Transverse colon (tissue), 4 donors: ENCODE results near the gene UNC45A. TPM values are rescaled to one million over a fixed set of nuclear protein-coding genes. Genes with fewer than 3 reads are reported as not detected.

Experiments
- DNase-seq: peaks from one replicate; pipeline ENCODE4 v3.0.0-alpha.2; 2019
- H3K27ac ChIP-seq, 4 donors: fragments of 200-600 bp; sonication (generic); 2 replicates each; pipeline ENCODE4 v1.5.1; 2016 to 2018; ENCODE audit warnings: inconsistent platforms in 4 of 4
- H3K27me3 ChIP-seq: fragments of 200-600 bp; sonication (generic); 2 replicates; pipeline ENCODE4 v1.5.1; 2017; ENCODE audit warnings: inconsistent platforms
- H3K36me3 ChIP-seq, 4 donors: fragments of 200-600 bp; sonication (generic); 2 replicates each; pipeline ENCODE4 v1.5.1; 2017 to 2019; ENCODE audit warnings: inconsistent platforms in 4 of 4
- H3K4me1 ChIP-seq, 4 donors: fragments of 200-600 bp; sonication (generic); 2 replicates each; pipeline ENCODE4 v1.5.1; 2017 to 2020; ENCODE audit warnings: inconsistent platforms in 4 of 4
- H3K4me3 ChIP-seq, 4 donors: fragments of 200-600 bp; sonication (generic); 1 replicate in 1 of 4; 2 replicates in 3 of 4; pipeline versions ENCODE4 v1.5.1 to v1.6.1; 2017 to 2019; ENCODE audit warnings: inconsistent platforms in 4 of 4
- H3K9me3 ChIP-seq, 2 donors: fragments of 200-600 bp; sonication (generic); 2 replicates each; pipeline ENCODE4 v1.5.1; 2017 to 2019; ENCODE audit warnings: inconsistent platforms in 2 of 2
- EP300 ChIP-seq: sonication (generic); formaldehyde crosslinking; IDR thresholded peaks from one replicate; pipeline ENCODE4 v1.6.1; 2017; ENCODE audit warnings: antibody characterized with exemption, low read depth
- POLR2A ChIP-seq: fragments of 450-650 bp; IDR thresholded peaks from one replicate; pipeline ENCODE4 v1.6.1; 2016; ENCODE audit warnings: antibody characterized with exemption, mild to moderate bottlenecking, moderate library complexity
- POLR2AphosphoS5 ChIP-seq, 3 donors: sonication (generic); formaldehyde crosslinking; IDR thresholded peaks; one replicate each; pipeline ENCODE4 v1.6.1; 2016; ENCODE audit warnings: antibody characterized with exemption in 3 of 3
- WGBS, 2 donors: methylation state at CpG; one replicate each; pipeline ENCODE4 v1.1.5; 2018; ENCODE audit warnings: low coverage in 1 of 2; 5-methylcytosine and 5-hydroxymethylcytosine counted together
- in situ Hi-C, 4 donors: fragments of 200-750 bp; cut with MboI; loops; one replicate each; pipeline versions ENCODE4 v1.15.0 to v1.15.1; 2017; ENCODE audit warnings: low sequenced_read_pairs in 3 of 4, low pct_ligation_motif_present in 1 of 4, low pct_unique_long_range_greater_than_20kb in 1 of 4
- intact Hi-C: fragments of 100-400 bp; cut with DNase I; formaldehyde crosslinking; loops from one replicate; pipeline ENCODE4 v1.15.1; 2023; ENCODE audit warnings: low total_unique reads
- total RNA-seq, 4 donors: library from RNA; depleted of rRNA; stranded (reverse); fragments of >200 nt; gene quantifications; one replicate each; pipeline ENCODE4 v1.1.0, GENCODE V29; 2016
- TF ChIP-seq, protein P1 (sequence below), 5 experiments: fragments of 200-600 bp in 3 of 5; fragments of 450-650 bp in 2 of 5; sonication (generic) in 3 of 5; IDR thresholded peaks; 1 replicate in 2 of 5; 2 replicates in 3 of 5; pipeline ENCODE4 v1.5.1; 2016 to 2017; ENCODE audit warnings: antibody characterized with exemption in 5 of 5, inconsistent platforms in 3 of 5, mild to moderate bottlenecking in 2 of 5, moderate library complexity in 1 of 5

Gene UNC45A
- total RNA-seq, 4 donors from 2014 or later = 34.4 to 142 (median 52.9) TPM

DNA sequence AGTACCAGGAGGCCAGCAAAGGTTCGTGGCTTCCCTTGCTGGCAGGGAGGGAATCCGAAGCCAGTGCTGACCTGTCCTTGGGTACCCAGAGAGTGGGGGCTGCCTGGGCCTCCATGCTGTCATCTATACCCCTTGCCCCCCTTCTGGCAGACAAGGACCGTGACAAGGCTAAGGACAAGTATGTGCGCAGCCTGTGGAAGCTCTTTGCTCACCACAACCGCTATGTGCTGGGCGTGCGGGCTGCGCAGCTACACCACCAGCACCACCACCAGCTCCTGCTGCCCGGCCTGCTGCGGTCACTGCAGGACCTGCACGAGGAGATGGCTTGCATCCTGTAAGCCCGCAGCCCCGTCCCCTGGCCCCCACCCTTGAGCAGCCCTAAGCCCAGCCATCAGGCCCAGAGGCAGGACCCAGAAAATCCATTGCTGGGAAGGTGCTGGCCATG, 48.0 kb upstream of the UNC45A start:
- no peaks in the 10 kb centered on the region for H3K36me3 ChIP-seq
- in situ Hi-C loops = loop anchor here (5.0 to 25.0 kb wide), 4 partner anchors 225 to 575 kb away; no protein-coding TSS in a partner anchor

DNA sequence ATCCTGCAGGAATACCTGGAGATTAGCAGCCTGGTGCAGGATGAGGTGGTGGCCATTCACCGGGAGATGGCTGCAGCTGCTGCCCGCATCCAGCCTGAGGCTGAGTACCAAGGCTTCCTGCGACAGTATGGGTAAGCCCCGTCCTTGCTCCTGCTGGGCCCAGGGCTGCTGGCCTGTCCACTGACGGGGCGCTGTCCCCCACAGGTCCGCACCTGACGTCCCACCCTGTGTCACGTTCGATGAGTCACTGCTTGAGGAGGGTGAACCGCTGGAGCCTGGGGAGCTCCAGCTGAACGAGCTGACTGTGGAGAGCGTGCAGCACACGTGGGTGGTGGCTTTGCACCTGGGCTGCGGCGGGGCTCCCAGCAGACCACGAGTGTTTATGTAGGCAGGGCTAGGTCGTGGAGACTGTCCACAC, 45.8 kb upstream of the UNC45A start:
- DNase-seq = no peak
- Histone ChIP-seq H3K36me3 (no peaks in the 10 kb centered on the region), H3K4me3 (no peak overlapping the region), H3K27ac (no peak overlapping the region), H3K4me1 (peaks cover 6 to 20% (median 13%) of the 10 kb centered on the region in 4 donors), H3K9me3 (no peaks in the 10 kb centered on the region), H3K27me3 (no peaks in the 10 kb centered on the region)
- TF ChIP-seq POLR2A (no peak), EP300 (no peak), POLR2AphosphoS5 (IDR thresholded peaks at IDR 0.05) (no peak)
- TF ChIP-seq, protein P1, sequence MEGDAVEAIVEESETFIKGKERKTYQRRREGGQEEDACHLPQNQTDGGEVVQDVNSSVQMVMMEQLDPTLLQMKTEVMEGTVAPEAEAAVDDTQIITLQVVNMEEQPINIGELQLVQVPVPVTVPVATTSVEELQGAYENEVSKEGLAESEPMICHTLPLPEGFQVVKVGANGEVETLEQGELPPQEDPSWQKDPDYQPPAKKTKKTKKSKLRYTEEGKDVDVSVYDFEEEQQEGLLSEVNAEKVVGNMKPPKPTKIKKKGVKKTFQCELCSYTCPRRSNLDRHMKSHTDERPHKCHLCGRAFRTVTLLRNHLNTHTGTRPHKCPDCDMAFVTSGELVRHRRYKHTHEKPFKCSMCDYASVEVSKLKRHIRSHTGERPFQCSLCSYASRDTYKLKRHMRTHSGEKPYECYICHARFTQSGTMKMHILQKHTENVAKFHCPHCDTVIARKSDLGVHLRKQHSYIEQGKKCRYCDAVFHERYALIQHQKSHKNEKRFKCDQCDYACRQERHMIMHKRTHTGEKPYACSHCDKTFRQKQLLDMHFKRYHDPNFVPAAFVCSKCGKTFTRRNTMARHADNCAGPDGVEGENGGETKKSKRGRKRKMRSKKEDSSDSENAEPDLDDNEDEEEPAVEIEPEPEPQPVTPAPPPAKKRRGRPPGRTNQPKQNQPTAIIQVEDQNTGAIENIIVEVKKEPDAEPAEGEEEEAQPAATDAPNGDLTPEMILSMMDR (IDR thresholded peaks at IDR 0.05) = no peak
- 79% methylated on average over 18 of the region's 18 CpGs; no CpG with 5 or more reads in 1 of the 2 donors for WGBS, 2 donors
- in situ Hi-C loops = loop anchor here (5.0 to 25.0 kb wide), 4 partner anchors 227 to 577 kb away; no protein-coding TSS in a partner anchor
- intact Hi-C loops = loop anchor here (10.0 kb wide), 1 partner anchor 175 kb away; the partner anchor contains the start of gene BLM

More for the DNA sequence above, 48.0 kb upstream of the UNC45A start:
- TF ChIP-seq POLR2A (no peak), POLR2AphosphoS5 (IDR thresholded peaks at IDR 0.05) (no peak), EP300 (no peak)
- TF ChIP-seq, protein P1 (IDR thresholded peaks at IDR 0.05) = no peak
- H3K4me1 ChIP-seq = peaks cover 6 to 35% (median 23%) of the 10 kb centered on the region in 4 donors
- H3K4me3 ChIP-seq = no peak overlapping the region
- H3K9me3 ChIP-seq = no peaks in the 10 kb centered on the region
- WGBS, 2 donors = 71% methylated on average over 4 of the region's 13 CpGs; no CpG with 5 or more reads in 1 of the 2 donors
- no peak for DNase-seq
- H3K27ac ChIP-seq = no peak overlapping the region
- intact Hi-C loops = loop anchor here (10.0 kb wide), 1 partner anchor 172 kb away; the partner anchor contains the start of gene BLM
- no peaks in the 10 kb centered on the region for H3K27me3 ChIP-seq

DNA sequence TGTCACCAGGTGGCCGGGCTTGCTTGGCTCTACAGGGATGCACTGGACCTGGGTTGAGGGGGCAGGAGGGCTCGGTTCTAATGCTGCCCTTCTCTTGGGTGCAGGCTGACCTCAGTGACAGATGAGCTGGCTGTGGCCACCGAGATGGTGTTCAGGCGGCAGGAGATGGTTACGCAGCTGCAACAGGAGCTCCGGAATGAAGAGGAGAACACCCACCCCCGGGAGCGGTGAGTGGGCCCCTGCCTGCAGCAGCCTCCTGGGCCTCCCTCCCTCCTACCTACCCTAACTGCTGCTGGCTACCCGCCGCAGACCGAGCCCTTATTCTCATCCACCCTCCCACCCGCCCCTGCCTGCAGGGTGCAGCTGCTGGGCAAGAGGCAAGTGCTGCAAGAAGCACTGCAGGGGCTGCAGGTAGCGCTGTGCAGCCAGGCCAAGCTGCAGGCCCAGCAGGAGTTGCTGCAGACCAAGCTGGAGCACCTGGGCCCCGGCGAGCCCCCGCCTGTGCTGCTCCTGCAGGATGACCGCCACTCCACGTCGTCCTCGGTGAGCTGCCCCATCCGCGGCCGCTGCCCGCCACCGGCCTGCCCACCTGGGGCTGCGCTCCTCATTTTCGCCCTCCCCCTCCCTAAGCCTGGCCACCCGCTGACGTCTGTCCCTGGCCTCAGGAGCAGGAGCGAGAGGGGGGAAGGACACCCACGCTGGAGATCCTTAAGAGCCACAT, 45.2 kb upstream of the UNC45A start:
- in situ Hi-C loops = loop anchor here (5.0 to 25.0 kb wide), 4 partner anchors 228 to 578 kb away; no protein-coding TSS in a partner anchor

DNA sequence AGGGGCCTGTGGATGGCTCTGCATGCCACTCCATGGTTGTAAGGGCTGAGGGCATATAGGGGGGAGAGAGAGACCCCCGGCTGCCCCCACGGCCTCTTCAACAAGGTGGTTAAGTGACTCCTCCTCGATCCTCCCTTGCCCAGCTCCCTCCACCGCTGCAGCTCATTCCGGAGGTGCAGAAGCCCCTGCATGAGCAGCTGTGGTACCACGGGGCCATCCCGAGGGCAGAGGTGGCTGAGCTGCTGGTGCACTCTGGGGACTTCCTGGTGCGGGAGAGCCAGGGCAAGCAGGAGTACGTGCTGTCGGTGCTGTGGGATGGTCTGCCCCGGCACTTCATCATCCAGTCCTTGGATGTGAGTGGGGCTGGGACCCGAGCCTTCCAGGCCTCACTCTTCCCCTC, 44.2 kb upstream of the UNC45A start:
- in situ Hi-C loops (loop anchor here in 2 of 4 donors (25.0 kb wide), 2 partner anchors 229 to 579 kb away; no protein-coding TSS in a partner anchor), intact Hi-C loops (no loop called here)
- H3K9me3 ChIP-seq = no peaks in the 10 kb centered on the region
- H3K36me3 ChIP-seq = no peaks in the 10 kb centered on the region
- H3K27me3 ChIP-seq = no peaks in the 10 kb centered on the region
- WGBS, 2 donors = 82% methylated on average over 5 of the region's 12 CpGs; no CpG with 5 or more reads in 1 of the 2 donors
- no peak for DNase-seq
- peaks cover 0 to 5% (median 2%) of the 10 kb centered on the region in 4 donors for H3K4me1 ChIP-seq
- H3K27ac ChIP-seq = no peak overlapping the region
- TF ChIP-seq POLR2A = no peak
- TF ChIP-seq POLR2AphosphoS5 (IDR thresholded peaks at IDR 0.05) = no peak
- H3K4me3 ChIP-seq = no peak overlapping the region

More for the DNA sequence above, 45.2 kb upstream of the UNC45A start:
- Histone ChIP-seq H3K4me1 (peaks cover 2 to 15% (median 7%) of the 10 kb centered on the region in 4 donors), H3K27me3 (no peaks in the 10 kb centered on the region), H3K4me3 (no peak overlapping the region), H3K27ac (no peak overlapping the region), H3K36me3 (no peaks in the 10 kb centered on the region), H3K9me3 (no peaks in the 10 kb centered on the region)
- TF ChIP-seq POLR2A = no peak
- TF ChIP-seq POLR2AphosphoS5 (IDR thresholded peaks at IDR 0.05) = no peak
- TF ChIP-seq, protein P1 (IDR thresholded peaks at IDR 0.05) = no peak
- TF ChIP-seq EP300 = no peak
- intact Hi-C loops = loop anchor here (10.0 kb wide), 1 partner anchor 175 kb away; the partner anchor contains the start of gene BLM
- no peak for DNase-seq
- 91% methylated on average over 28 of the region's 31 CpGs; no CpG with 5 or more reads in 1 of the 2 donors for WGBS, 2 donors
